Cardiac fibroblast (primary cell): ENCODE results near the gene MCM8.

Experiments used
- DNase-seq, 2 donors: peaks; one replicate each; pipeline versions ENCODE4 v3.0.0 to v3.0.0-alpha.2; 2010; ENCODE audit warnings: low read depth in 2 of 2
- H3K4me3 ChIP-seq, 2 donors: replicated peaks in 1 of 2; 1 replicate in 1 of 2; 2 replicates in 1 of 2; pipeline ENCODE4 v1.5.1; 2011; ENCODE audit warnings: low read depth in 2 of 2, low read length in 2 of 2, mild to moderate bottlenecking in 2 of 2, moderate library complexity in 1 of 2
- TF ChIP-seq, protein P1 (sequence below): IDR thresholded peaks from one replicate; pipeline ENCODE4 v1.5.1; 2011; ENCODE audit warnings: low read depth, mild to moderate bottlenecking, low read length, inconsistent platforms

The MCM8 gene

DNA sequence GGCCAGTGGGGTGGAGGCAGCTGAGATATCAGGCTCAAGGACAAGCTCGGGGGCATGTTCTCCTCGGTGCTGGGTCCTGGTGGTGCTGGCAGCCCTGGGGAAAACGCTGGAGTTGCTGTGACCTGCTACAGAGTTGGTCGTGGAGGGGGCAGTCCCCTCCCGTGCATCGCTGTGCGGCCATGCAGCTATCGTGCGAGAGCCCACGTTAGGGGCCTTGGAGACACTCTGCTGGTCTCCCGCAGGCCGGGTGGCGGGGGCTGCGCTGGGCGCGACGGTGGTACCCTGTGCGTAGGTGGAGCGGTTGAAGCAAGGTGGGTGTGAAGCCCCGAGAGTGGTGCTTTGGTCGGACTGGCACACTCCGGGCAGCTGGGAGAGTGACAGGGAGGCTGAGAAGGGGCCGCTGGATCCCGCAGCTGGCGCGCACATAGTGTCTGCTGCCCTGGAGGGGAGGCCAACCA is 91.4 kb downstream of the MCM8 start:
- no peak overlapping the region for H3K4me3 ChIP-seq
- TF ChIP-seq, protein P1, sequence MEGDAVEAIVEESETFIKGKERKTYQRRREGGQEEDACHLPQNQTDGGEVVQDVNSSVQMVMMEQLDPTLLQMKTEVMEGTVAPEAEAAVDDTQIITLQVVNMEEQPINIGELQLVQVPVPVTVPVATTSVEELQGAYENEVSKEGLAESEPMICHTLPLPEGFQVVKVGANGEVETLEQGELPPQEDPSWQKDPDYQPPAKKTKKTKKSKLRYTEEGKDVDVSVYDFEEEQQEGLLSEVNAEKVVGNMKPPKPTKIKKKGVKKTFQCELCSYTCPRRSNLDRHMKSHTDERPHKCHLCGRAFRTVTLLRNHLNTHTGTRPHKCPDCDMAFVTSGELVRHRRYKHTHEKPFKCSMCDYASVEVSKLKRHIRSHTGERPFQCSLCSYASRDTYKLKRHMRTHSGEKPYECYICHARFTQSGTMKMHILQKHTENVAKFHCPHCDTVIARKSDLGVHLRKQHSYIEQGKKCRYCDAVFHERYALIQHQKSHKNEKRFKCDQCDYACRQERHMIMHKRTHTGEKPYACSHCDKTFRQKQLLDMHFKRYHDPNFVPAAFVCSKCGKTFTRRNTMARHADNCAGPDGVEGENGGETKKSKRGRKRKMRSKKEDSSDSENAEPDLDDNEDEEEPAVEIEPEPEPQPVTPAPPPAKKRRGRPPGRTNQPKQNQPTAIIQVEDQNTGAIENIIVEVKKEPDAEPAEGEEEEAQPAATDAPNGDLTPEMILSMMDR: no peak
- no peak for DNase-seq

DNA sequence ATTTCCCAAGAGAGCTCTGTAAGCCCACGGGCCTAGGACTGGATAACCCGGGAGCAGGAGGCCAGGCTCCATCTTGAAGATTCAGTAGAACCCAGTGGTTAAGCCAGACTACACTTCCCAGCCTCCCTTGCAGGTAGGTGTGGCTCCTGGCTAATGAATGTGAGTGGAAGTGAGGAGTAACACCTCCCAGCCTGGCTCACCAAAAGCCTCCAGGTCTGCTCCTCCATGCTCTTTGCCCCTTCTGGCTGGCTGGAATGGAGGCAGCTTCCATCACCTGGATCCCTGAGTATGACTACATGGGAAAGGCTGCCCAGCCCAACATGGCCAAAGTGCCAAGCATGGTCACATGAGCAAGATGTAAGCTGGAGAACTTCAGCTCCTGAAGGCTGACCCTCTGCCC is 93.7 kb downstream of the MCM8 start:
- H3K4me3 ChIP-seq: no peak overlapping the region
- TF ChIP-seq, protein P1: no peak
- DNase-seq: no peak

DNA sequence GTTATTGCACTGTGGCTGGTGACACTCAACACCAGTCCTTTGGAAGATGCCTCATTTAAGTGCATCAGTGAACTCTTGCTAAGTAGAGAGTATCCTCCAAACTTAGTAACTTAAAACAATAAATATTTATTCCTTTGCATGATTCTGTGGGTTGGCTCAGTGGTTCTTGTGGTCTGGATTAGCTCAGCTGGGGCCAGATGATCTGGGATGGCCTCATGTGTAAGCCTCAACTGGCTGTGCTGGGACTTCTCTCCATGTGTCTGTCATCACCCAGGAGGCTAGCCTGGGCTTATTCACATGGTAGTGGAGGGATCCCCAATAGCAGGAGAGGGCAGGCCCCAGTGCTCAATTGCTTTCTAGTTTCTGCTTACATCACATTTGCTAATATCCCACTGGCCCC is 95.1 kb downstream of the MCM8 start:
- peak in 1 of 2 donors; percentile 28 for DNase-seq
- H3K4me3 ChIP-seq: no peak overlapping the region
- TF ChIP-seq, protein P1: no peak

DNA sequence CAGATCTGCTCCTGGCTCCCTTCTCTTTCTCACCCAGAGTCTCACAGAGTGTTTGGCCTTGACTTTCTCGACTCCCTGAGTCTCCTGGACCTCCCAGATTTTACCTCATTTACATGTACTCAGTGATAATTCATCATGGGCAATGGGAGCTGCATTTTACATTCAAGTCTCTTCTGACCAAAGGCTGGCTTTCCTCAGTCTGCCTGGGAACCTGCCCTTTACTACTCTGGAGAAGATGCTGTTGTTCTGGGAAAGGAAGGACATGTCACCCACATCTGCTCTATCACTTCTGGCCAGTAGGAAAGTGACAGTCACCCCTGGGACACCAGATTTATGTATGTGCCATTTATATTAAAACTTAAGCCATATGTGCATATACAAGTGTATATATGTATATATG is 96.0 kb downstream of the MCM8 start:
- no peak for DNase-seq
- H3K4me3 ChIP-seq: no peak overlapping the region
- TF ChIP-seq, protein P1: no peak

DNA sequence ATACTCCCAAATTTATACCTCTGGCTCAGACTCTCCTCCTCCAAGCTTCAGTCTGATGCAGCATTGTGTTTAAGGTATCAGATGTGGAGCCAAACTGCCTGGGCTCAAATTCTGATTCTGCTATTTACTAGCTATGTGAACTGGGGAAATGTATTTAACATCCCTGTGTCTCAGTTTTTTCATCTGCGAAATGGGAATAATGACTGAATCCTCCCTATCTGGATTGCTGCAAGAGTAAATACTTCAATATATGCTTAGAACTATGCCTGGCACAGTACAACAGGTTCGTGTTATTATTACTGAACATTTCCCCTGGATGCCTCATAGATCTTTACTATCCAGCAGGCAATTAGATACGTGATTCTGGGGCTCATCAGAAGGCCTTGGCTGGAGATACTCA is 97.9 kb downstream of the MCM8 start:
- TF ChIP-seq, protein P1: no peak
- no peak overlapping the region for H3K4me3 ChIP-seq
- DNase-seq: no peak
